Natural killer cell (primary cell): ENCODE data around the gene PKD2. TPM values are rescaled to one million over a fixed set of nuclear protein-coding genes. Genes with fewer than 3 reads are reported as not detected.

ENCODE experiments used
- ATAC-seq, 3 donors: fragments of 150-1000 bp in 2 of 3; fragments of 200-7000 bp in 1 of 3; cut with Tn5 transposase; 1 replicate in 1 of 3; 2 replicates in 2 of 3; pipeline ENCODE4 v1.10.0; 2021; ENCODE audit warnings: mild to moderate bottlenecking in 2 of 3, moderate library complexity in 2 of 3
- DNase-seq, 2 donors: peaks; one replicate each; pipeline versions ENCODE4 v3.0.0 to v3.0.0-alpha.2; 2013 to 2021; ENCODE audit warnings: mixed read lengths in 1 of 2
- H3K27ac ChIP-seq: one replicate; pipeline ENCODE4 v1.5.1; 2013; ENCODE audit warnings: mild to moderate bottlenecking, low read length
- H3K27me3 ChIP-seq: one replicate; pipeline ENCODE4 v1.6.1; 2013; ENCODE audit warnings: low read length; ENCODE audit not compliant: control insufficient read depth, insufficient read depth
- H3K36me3 ChIP-seq: one replicate; pipeline ENCODE4 v1.6.1; 2013; ENCODE audit warnings: low read length; ENCODE audit not compliant: control insufficient read depth, insufficient read depth
- H3K4me1 ChIP-seq: one replicate; pipeline ENCODE4 v1.6.1; 2013; ENCODE audit warnings: low read length; ENCODE audit not compliant: control insufficient read depth, insufficient read depth
- H3K4me3 ChIP-seq: one replicate; pipeline ENCODE4 v1.5.1; 2013; ENCODE audit warnings: low read length
- H3K9me3 ChIP-seq: one replicate; pipeline ENCODE4 v1.6.1; 2013; ENCODE audit warnings: low read length; ENCODE audit not compliant: control insufficient read depth, insufficient read depth
- H3K27ac Mint-ChIP-seq, 2 donors: one replicate each; pipeline ENCODE4 v1.8.0; 2022; ENCODE audit warnings: mild to moderate bottlenecking in 2 of 2, mixed read lengths in 2 of 2, moderate library complexity in 1 of 2
- H3K27me3 Mint-ChIP-seq, 2 donors: one replicate each; pipeline ENCODE4 v1.8.0; 2022; ENCODE audit warnings: low read depth in 2 of 2, mixed read lengths in 2 of 2
- H3K36me3 Mint-ChIP-seq: one replicate; pipeline ENCODE4 v1.8.0; 2022; ENCODE audit warnings: mixed read lengths
- H3K4me1 Mint-ChIP-seq, 2 donors: one replicate each; pipeline ENCODE4 v1.8.0; 2022; ENCODE audit warnings: mixed read lengths in 2 of 2
- H3K4me3 Mint-ChIP-seq: one replicate; pipeline ENCODE4 v1.8.0; 2022; ENCODE audit warnings: mild to moderate bottlenecking, moderate library complexity, mixed read lengths
- H3K9me3 Mint-ChIP-seq, 2 donors: one replicate each; pipeline ENCODE4 v1.8.0; 2022; ENCODE audit warnings: mixed read lengths in 2 of 2
- WGBS: methylation state at CpG from one replicate; pipeline ENCODE4 v1.1.7; 2013; ENCODE audit warnings: missing lambda C conversion rate; ENCODE audit not compliant: insufficient coverage; 5-methylcytosine and 5-hydroxymethylcytosine counted together
- intact Hi-C: fragments of 100-400 bp; cut with micrococcal nuclease; formaldehyde crosslinking; loops from one replicate; pipeline ENCODE4 v1.14.2; 2022
- total RNA-seq, 4 donors: library from RNA; stranded (reverse); fragments of 120-200 nt in 1 of 4; gene quantifications; one replicate each; pipeline versions ENCODE4 v1.2.3 to v1.2.4, GENCODE V29; 2013 to 2022
- TF ChIP-seq, protein P1 (sequence below): fragments of 200-600 bp; IDR thresholded peaks from one replicate; pipeline ENCODE4 v1.8.0; 2022; ENCODE audit warnings: antibody characterized with exemption

PKD2 gene
- total RNA-seq, 3 donors from 2014 or later (not counting 1 experiment from before 2014, with no cell fraction given), result 6.7 to 9.7 (median 7.8) TPM

DNA sequence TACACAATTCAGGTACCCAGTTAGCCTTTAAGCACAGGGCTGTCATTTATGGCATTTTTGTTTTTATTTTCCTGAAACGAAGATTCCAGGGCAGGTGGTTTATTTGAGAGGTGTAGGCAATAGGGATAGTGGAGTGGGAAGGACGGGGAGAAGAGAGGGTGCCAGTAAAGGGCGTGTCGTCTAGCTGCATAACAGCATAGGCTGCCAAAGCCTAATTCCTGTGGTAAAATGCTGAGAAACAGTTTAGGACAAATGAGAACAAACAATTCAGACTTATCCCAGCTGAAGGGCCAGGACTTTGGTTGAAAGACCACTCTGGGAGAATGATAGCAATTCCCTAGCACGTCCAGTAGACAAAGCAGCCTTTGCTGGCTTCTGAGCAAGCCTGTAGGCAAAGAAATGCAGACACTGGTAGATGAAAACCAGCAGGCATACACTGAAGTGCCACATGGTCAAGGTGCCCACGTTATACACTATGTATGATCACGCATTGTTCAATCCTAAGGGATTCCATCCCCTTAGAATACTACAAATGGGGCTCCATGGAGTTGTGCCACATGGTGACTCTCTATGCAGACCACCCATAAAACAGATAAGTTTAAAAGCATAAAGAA, 70.6 kb downstream of the PKD2 start:
- H3K27ac ChIP-seq, result no peak overlapping the region
- 93% methylated on average over 7 of the region's 7 CpGs for WGBS
- no peak for ATAC-seq
- TF ChIP-seq, protein P1, sequence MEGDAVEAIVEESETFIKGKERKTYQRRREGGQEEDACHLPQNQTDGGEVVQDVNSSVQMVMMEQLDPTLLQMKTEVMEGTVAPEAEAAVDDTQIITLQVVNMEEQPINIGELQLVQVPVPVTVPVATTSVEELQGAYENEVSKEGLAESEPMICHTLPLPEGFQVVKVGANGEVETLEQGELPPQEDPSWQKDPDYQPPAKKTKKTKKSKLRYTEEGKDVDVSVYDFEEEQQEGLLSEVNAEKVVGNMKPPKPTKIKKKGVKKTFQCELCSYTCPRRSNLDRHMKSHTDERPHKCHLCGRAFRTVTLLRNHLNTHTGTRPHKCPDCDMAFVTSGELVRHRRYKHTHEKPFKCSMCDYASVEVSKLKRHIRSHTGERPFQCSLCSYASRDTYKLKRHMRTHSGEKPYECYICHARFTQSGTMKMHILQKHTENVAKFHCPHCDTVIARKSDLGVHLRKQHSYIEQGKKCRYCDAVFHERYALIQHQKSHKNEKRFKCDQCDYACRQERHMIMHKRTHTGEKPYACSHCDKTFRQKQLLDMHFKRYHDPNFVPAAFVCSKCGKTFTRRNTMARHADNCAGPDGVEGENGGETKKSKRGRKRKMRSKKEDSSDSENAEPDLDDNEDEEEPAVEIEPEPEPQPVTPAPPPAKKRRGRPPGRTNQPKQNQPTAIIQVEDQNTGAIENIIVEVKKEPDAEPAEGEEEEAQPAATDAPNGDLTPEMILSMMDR, result no peak
- no peak overlapping the region for H3K4me3 ChIP-seq
- intact Hi-C loops, result no loop called here
- Mint-ChIP-seq H3K9me3 (no peaks in the 10 kb centered on the region), H3K4me3 (no peak overlapping the region), H3K4me1 (no peaks in the 10 kb centered on the region), H3K36me3 (peaks cover 8% of the 10 kb centered on the region), H3K27me3 (no peaks in the 10 kb centered on the region), H3K27ac (no peak overlapping the region)
- no peak for DNase-seq
- peaks cover 6% of the 10 kb centered on the region for H3K36me3 ChIP-seq
- no peaks in the 10 kb centered on the region for H3K4me1 ChIP-seq
- no peaks in the 10 kb centered on the region for H3K9me3 ChIP-seq
- H3K27me3 ChIP-seq, result no peaks in the 10 kb centered on the region

DNA sequence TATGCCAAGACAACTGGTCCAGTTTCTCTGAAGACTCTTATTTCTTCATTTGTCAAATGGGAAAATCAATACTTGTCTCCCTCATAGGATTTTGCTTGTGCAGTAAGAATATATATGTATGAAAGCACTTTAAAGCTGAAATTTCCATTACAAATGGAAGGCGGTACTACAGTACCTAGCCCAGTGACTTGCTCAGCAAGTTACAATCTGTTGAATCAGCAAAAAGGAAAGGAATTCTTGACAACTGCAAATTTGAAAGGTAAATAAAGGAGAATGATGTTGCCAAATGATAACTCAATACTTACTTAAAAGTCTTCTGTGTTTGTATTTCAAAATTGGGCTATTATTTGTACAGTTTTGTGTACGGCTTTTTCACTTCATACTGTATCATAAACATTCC, 71.1 kb downstream of the PKD2 start:
- H3K4me3 ChIP-seq, result no peak overlapping the region
- H3K4me1 Mint-ChIP-seq, result no peaks in the 10 kb centered on the region
- H3K9me3 ChIP-seq, result no peaks in the 10 kb centered on the region
- TF ChIP-seq, protein P1, result no peak
- H3K4me3 Mint-ChIP-seq, result no peak overlapping the region
- H3K27me3 ChIP-seq, result no peaks in the 10 kb centered on the region
- ATAC-seq (no peak), DNase-seq (no peak)
- WGBS, result 100% methylated on average over 1 of the region's 2 CpGs
- peaks cover 6% of the 10 kb centered on the region for H3K36me3 ChIP-seq
- H3K9me3 Mint-ChIP-seq, result no peaks in the 10 kb centered on the region
- H3K27ac ChIP-seq, result no peak overlapping the region
- intact Hi-C loops, result no loop called here
- H3K36me3 Mint-ChIP-seq, result peaks cover 8% of the 10 kb centered on the region
- no peaks in the 10 kb centered on the region for H3K4me1 ChIP-seq
- H3K27ac Mint-ChIP-seq, result no peak overlapping the region
- H3K27me3 Mint-ChIP-seq, result no peaks in the 10 kb centered on the region

DNA sequence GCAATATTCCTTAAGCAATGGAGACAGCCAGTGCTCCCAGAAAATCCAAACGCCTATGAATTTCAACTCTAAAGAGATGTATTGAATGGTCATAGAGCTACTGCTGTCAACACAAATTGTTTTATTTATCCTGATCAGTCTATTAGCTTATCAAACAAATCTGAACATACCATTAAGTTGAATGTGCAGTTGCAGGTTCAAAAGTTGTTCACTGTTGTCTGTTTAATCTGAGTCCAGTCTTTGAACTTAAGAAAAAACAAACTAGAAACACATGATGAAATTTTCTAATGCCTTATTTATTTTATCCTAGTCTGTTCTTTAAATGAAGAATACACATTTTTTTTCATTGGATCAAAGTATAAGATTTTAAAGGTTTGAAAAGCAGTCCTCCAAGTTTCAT, 73.2 kb downstream of the PKD2 start:
- Histone ChIP-seq H3K36me3 (peaks cover 4% of the 10 kb centered on the region), H3K27me3 (no peaks in the 10 kb centered on the region), H3K9me3 (no peaks in the 10 kb centered on the region), H3K27ac (no peak overlapping the region), H3K4me3 (no peak overlapping the region), H3K4me1 (no peaks in the 10 kb centered on the region)
- TF ChIP-seq, protein P1, result no peak
- no peaks in the 10 kb centered on the region for H3K4me1 Mint-ChIP-seq
- WGBS, result 100% methylated on average over 1 of the region's 1 CpG
- no peaks in the 10 kb centered on the region for H3K9me3 Mint-ChIP-seq
- peaks cover 8% of the 10 kb centered on the region for H3K36me3 Mint-ChIP-seq
- ATAC-seq (no peak), DNase-seq (no peak)
- H3K27me3 Mint-ChIP-seq, result no peaks in the 10 kb centered on the region
- no peak overlapping the region for H3K27ac Mint-ChIP-seq
- intact Hi-C loops, result no loop called here
- H3K4me3 Mint-ChIP-seq, result no peak overlapping the region

DNA sequence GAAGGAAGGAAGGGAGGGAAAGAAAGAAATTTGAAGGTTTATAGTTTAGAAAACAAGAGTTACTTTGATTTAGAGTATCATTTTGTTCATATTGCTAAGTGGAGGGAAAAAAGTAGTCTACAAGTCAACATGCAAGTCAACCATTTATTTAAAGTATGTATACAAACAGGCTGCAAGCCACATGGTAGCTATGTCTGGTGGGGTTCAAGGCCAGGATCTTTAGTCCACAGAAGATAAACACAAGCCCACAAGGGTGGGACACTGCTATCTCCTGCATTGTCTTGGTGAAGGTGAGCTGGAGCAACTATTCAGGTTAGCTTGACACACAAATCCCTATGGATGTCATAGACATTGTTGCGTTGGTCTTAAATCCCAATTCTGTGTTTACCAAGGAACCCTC, 79.6 kb downstream of the PKD2 start:
- Histone ChIP-seq H3K27me3 (no peaks in the 10 kb centered on the region), H3K36me3 (no peaks in the 10 kb centered on the region), H3K4me1 (no peaks in the 10 kb centered on the region), H3K9me3 (no peaks in the 10 kb centered on the region), H3K4me3 (no peak overlapping the region), H3K27ac (no peak overlapping the region)
- ATAC-seq (no peak), DNase-seq (no peak)
- Mint-ChIP-seq H3K27me3 (no peaks in the 10 kb centered on the region), H3K4me1 (no peaks in the 10 kb centered on the region), H3K4me3 (no peak overlapping the region), H3K36me3 (no peaks in the 10 kb centered on the region), H3K27ac (no peak overlapping the region), H3K9me3 (no peaks in the 10 kb centered on the region)
- WGBS, result 100% methylated on average over 1 of the region's 1 CpG
- TF ChIP-seq, protein P1, result no peak
- intact Hi-C loops, result no loop called here
